Endometrium (tissue), 2 donors: ENCODE measurements around the gene FNTB.
"Not testable (repeated sequence)": the region's sequence is repeated elsewhere in the genome, so short reads cannot be mapped to it uniquely, and the experiment has no call there.

Experiments used
- FAIRE-seq: peaks from 2 replicates; lab custom pipeline; 2012; peaks lifted over from hg19 to GRCh38; lab: Jason Lieb, UNC
- donor health status: control.
- donor health status: control.

Gene FNTB

DNA sequence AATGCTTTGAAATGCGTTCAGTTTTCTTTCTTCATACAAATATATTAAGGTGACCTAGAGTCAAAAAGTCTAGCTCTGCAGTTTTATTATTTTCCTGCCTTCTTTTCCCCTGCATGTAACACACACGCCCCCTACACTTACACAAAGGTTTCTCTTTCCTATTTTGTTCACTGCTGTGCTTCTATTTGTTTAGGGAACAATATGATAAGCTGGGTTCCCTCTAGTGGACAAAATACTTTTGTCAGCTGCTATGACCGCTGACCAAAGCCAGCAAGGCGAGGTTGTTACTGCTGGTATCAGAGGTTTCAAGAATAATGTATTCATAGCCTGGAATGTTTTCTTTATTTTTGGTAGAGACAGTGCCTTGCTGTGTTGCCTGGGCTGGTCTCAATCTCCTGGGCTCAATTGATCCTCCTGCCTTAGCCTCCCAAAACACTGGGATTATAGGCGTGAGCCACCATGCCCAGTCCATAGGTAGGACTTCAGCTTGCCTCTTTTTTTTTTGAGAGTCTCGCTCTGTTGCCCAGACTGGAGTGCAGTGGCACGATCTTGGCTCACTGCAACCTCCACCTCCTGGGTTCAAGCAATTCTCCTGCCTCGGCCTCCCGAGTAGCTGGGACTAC is 33.4 kb downstream of the FNTB start:
- FAIRE-seq: peak; percentile 98

DNA sequence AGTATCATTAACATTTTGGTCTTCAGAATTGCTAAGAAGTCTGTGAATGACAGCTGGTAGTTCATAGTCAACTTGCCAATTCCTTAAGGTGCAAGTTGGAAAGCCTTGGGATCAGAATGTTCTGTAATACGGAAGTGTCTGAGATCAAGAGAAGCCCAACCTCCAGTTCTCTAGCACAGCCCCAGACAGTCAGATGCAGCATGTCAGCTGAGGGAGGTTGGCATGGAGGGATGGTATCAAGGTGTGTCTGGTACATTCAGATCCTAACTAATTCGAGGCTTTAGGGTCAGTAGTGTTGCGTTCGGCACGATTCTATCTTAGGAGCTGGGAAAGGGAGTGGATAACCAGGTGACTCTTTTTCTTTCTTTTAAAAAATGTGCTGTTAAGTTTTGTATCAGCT is 38.3 kb downstream of the FNTB start:
- no peak for FAIRE-seq

DNA sequence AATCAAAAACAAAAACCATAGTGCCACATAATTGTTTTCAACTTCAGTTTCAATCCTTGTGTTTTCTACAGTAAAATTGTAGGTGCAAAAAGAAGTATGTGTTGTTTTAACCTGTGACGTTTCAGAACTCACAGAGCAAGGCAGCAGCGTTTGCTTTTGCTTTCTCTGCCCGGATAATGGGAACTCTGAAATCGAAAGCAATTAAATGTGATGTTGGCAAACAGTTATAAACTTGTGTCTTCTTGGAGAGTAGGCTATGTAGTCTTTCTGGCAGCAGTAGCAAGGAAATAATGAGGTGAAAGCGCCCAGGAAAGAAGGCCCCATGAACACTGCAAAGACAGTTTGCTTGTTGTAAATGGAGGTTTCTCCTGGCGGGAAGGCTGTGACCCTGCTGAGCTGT is 39.1 kb downstream of the FNTB start:
- no peak for FAIRE-seq

DNA sequence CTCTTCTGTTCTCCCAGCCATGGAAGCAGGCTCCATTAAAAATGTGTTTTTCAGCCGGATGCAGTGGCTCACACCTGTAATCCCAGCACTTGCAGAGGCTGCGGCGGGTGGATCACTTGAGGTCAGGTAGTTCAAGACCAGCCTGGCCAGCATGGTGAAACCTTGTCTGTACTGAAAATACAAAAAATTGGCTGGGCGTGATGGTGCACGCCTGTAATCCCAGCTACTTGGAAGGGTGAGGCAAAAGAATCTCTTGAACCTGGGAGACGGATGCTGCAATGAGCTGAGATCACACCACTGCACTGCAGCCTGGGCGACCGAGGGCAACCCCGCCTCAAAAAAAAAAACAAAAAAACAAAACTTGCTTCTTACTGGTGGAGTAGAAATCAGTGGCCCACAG is 39.8 kb downstream of the FNTB start:
- no peak for FAIRE-seq

DNA sequence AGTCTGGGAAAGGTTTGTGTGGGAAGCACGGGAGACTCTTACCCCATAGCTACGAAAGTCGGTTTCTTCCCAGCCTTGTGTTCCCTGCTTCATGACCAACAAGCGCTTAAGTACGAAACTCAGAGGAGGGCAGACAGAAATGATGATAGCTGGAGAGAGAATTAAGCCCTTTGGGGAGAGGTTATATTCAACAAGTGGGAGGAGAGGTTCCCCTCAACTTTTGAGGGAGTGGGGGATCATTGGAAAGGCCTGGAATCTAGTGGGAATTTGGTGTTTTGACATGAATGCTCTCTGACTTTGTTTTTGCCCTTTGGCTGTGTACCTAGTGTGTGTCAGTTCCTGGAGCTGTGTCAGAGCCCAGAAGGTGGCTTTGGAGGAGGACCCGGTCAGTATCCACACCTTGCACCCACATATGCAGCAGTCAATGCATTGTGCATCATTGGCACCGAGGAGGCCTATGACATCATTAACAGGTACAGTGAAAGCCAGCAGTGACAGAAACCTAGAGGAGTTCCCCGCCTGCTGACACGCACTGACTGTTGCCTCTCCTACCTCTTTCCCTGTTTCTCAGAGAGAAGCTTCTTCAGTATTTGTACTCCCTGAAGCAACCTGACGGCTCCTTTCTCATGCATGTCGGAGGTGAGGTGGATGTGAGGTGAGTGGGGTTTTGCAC is 40.6 kb downstream of the FNTB start:
- no peak for FAIRE-seq

DNA sequence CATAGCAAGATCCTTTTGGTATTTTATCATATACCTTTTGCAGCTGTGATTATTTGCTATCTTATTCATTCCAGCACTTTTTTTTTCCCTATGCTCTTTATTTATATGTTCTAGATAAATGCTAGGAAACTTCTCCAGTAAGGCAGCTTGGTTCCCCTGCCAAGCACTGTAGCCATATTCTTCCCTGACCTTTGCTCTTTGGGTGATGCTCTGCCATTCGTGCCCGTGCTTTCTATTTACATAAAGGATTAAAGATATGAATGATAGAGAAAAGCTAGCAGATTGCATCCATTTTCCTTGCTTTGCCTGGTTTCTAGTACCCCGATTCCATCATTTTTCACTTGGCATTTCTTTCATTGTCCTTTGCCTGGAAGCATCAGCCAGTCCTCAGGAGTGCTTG is 42.2 kb downstream of the FNTB start:
- no peak for FAIRE-seq

DNA sequence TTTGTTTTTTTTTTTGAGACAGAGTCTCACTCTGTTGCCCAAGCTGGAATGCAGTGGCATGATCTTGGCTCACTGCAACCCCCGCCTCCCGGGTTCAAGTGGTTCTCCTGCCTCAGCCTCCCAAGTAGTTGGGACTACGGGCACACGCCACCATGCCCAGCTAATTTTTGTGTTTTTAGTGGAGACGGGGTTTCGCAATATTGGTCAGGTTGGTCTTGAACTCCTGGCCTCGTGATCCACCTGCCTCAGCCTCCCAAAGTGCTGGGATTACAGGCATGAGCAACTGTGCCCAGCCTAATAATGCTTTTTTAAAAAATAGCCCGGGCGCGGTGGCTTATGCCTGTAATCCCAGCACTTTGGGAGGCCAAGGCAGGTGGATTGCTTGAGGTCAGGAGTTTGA is 44.6 kb downstream of the FNTB start:
- FAIRE-seq: not testable (repeated sequence)

DNA sequence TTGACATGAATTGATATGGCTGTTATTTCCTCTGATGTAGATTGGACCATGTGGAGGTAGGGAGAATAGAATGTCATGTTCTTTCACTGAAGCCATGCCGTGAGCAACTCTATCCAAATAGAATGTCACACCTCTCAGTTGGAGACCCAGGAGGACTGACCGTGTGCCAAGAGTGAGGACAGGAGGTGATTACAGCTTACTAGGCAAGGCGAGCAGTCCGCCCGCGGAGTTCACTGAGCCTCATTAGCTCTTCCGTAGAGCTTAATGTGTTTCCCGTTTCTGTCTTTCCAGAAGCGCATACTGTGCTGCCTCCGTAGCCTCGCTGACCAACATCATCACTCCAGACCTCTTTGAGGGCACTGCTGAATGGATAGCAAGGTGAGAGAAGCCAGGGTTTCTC is 45.6 kb downstream of the FNTB start:
- no peak for FAIRE-seq

DNA sequence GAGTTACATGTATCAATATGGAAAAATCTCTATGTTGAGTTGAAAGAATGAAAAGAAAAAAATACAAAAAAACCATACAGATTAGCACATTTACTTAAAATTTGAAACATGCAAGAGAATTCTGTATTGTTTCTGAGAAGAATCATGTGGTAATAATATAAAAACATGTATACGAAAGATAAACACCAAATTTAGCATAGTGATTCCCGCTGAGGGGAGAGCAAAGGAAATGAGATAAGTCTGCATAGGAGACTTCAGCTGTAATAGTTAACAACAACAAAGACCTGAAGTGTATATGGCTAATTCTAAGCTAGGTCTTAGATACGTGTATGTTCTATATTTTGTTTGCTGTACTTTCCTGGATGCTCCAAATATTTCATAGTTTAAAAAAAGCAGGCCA is 46.5 kb downstream of the FNTB start:
- no peak for FAIRE-seq

DNA sequence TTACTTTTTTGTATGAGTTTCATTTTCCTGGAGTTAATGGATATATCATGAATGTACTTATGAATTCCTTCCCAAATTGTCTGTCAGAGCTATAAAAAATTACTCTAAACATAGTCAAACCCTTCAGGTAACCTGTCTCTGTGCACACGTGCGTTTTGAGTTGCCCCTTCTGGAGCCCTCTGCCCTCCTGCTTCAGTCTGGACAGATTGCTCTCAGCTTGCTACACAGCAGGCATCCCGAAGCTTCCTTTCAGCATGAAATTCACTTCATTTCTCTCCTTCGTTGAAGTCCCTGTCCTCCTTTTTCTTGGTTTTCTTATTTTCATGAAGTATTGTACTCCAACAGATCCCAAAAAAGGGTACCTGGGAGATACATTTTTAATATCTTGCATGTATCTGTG is 47.3 kb downstream of the FNTB start:
- FAIRE-seq: no peak

DNA sequence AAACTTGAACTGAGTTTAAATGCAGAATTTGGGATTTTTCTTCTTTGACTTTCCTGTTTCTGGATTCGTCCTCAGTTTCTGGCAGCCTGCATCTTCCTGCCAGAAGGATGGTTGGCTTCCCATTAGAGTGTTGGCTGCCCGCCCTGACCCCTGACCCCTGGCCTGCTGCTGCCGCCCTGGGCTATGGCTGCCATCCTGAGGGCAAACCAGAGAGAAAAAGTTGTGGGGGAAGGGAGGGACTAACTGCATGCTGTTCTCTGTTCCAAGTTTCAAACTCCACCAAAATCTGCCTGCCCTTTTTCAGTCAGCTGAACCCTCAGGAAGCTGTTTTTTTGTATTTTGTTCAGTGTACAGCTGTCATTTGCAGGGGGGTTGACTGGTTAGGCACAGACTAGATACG is 48.4 kb downstream of the FNTB start:
- FAIRE-seq: no peak

DNA sequence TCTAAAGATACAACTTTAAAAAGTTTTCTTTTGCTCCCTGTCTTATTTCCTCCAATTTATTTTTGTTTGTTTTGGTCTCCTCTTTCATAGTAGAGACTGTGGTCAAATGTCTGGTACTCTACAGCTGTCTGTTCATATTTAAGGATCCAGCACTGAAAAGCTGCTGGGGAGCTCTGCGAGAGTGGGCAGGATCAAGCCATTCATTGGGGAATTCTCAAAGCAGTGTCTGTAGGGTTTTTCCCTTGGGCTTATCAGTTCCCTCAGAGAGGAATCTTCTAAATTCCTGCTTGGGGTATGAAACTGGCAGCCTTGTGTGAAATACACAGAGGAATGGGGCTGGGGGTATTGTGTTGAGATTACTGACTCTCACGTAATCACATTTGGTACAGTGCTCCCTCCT is 52.3 kb downstream of the FNTB start:
- FAIRE-seq: no peak

DNA sequence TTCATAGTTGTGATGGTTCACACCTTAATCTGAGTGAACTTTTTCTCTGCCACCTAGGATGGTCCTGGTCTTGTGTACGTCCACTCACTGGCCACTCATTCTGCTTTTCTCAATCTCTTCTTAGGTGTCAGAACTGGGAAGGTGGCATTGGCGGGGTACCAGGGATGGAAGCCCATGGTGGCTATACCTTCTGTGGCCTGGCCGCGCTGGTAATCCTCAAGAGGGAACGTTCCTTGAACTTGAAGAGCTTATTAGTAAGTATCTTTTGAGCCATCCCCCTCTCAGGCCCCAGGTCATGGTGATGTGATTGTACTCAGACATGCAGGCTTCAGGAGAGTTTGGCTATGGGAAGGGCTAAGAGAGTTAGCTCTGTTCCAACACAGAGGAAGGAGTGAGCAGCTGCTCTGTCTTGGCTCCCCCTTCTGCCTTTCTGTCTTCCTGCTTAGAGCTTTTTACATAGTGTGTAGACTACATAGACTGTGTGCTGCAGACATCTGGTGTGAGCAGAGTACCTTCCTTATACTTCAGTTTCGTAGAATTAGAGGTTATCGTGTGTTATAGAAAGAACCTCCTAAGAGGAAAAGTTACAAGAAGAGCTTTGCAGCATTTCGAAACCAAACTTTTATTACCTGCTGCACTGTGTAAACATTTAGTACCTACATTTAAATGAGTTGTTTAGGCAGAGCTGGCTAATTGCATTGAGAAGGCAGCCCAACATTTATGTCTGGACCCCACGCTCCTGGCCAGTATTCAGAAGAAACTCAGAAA is 54.2 kb downstream of the FNTB start:
- FAIRE-seq: no peak

DNA sequence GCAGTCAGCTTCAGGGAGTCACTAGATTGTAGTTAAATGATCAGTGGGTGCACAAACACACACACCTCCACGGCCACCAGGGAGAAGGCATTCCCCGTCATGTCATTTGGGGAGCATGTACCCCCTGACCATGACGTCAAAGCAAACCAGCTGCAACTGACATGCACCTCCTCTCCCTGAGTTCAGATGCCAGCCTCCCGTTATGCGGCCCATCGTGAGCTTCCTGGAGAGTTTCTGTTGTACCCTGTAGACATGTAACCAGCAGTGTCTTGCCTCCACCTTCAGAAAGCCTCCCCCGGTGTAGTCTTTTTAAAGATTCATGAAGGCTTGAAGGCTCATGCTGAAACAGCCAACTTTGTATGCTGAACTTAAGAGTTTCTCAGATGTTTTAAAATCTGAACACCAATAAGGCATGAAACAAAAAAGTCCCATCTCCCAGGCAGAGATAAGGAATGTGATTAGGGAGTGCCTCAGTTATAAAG is 54.8 kb downstream of the FNTB start:
- no peak for FAIRE-seq

DNA sequence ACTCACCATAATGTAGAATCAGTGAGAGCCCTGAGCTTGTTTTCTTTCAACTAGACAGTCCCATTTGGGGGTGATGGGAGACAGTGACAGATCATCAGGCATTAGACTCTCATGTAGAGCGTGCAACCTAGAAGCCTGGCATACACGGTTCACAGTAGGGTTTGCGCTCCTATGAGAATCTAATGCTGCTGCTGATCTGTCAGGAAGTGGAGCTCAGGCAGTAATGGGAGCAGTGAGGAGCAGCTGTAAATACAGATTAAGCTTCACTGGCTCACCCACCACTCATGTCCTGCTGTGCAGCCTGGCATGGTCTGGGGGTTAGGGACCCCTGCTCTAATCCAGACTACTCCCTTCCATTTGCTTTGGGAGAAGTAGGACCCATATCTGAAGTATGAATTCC is 55.6 kb downstream of the FNTB start:
- no peak for FAIRE-seq

DNA sequence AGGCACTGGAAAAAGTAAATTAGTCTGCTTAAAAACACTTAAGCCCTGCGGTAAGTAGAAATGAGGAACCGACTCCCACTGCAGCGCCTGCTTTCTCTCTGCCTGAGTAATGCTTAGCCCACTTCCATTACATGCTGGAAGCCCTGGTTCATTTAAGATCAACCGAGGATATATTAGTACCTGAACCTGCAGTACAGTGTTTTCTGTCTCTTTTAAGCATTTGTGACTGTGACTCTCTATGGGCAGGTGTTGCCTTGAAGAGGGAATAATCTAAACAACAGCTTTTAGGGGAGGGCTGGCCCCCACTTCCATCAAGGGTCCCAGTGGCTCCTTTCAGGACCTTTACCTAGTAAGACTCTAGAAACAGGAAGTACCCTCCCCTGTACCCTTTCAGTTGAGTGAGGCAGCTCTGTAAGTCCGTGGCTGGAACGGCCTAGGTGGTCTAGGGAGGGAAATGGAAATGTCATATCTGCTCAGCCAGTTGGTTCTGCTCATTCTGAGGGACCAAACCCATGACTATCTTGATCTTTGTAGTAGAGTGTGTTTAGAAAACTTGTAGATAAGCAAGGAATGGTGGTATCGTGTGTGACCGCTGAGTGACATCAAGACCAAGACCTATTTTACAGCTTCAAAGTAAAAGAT is 56.2 kb downstream of the FNTB start:
- no peak for FAIRE-seq

DNA sequence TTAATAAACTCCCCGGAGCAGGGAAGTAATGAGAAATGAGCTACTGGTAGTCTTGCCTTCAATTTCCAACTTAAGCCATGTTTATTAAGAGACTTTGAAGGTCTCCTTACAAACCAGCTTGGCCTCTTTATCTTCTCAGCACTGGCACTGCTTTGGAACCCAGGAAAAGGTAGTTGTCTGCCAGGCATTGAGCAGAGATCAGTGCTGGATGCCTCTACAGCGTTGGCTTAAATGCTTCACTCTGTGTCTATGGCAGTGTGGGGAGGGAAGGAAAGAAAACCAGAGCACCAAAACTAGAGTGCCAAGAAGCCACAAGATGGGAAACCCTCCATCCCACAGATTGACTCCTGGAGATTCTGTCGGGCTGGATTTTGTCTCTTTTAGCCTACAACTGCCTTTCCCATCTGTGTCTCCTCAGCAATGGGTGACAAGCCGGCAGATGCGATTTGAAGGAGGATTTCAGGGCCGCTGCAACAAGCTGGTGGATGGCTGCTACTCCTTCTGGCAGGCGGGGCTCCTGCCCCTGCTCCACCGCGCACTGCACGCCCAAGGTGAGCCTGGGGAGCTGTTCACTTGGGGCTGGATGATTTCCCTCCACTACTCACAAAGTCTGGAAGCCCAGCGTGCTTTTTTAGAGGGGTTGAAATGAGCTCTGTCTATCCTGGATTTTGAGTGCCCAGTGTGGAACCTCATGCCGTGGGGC is 57.3 kb downstream of the FNTB start:
- no peak for FAIRE-seq

DNA sequence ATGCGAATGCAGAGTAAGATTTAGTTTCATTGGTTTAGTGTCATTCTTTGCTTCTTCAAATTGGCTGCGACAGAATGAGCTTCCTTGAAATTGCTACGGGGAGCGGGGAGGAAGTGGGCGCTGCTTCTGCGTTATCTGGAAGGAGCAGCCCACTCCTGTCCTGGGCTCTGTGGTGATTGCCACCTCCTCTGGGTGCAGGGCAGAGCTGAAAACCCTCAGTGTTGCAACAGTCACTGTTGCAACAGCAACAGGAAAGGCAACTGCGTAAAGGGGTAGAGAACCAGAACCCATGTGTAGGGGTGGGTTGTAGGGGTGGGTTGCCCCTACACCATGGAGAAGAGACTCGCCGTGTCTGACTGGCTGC is 57.9 kb downstream of the FNTB start:
- no peak for FAIRE-seq

DNA sequence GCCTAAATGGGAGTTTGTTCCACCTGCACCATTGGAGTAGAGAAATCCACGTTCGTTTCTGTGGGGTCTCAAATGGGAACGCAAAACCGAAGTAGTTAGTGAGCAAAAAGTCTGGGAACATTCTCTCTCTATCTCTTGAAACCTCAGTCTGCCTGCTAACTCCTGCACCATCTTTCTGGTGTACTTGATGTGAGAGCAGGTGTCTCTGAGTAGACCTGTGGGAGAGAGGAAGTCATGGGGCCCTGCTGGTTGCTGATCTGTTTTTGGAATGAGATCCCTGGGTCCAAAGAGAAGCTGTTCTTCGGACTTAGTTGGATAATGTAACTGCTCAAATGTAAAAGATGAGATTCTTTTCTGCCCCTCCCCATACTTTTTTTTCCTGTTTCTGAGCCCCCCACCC is 58.3 kb downstream of the FNTB start:
- FAIRE-seq: no peak

DNA sequence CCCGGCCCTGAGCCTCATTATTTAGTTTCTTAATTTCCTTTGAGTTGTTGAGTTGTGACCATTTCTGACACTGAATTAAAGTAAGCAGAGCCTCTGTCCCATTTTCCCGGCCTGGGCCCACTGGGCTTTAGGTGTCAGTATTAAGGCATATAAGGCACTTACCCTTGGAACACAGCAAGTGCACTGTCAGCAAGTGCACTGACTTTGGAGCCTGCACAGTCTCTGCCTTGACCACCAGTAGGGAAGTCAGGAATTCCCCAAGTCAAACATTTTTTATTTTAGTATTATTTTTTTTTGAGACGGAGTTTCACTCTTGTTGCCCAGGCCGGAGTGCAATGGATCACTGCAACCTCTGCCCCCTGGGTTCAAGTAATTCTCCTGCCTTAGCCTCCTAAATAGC is 59.0 kb downstream of the FNTB start:
- FAIRE-seq: no peak

DNA sequence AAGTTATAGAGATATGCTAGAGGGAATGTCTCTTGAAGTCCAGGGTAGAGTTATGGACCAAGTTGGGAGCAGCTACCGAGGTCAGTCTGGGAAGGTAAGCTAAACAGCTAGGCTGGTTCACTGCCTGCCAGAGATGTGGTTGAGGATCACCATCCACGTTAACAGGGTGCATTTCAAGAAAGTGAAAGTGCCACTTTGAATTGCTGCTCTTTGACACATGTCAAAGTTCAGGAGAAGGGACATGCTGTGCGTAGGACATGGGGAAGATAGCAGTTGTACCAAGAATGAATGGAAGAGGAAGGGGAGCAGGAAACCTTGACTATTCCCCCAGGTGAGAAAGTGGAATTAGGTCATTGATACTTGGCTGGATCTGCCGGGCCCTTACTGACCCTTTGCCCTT is 66.1 kb downstream of the FNTB start:
- no peak for FAIRE-seq

DNA sequence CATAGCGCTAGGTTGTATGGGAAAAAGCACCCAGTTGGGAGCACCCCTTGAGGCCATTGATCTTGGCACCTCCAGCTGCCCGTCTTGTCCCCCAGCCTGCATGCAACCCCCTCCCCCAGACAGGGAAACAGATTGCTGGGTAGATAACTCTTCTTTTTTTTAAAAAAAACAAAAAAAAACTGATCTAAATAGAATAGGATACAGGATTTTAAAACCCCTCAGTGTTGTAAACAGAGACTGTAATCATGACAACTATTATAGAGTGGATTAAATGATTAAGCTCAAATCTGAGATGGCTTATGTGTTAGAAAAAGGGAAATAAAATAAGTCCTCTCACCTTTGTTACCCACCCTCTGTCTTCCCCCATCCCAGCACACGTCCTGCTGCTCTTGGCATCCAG is 66.8 kb downstream of the FNTB start:
- FAIRE-seq: no peak
